Stimulated activated CD8-positive, alpha-beta memory T cell treated with anti-CD3 and anti-CD28 coated beads, Interleukin-4, amount 100 ng/mL, for 48 hours (primary cell): ENCODE measurements around the gene ITFG2.
"Not testable (repeated sequence)": the region's sequence is repeated elsewhere in the genome, so short reads cannot be mapped to it uniquely, and the experiment has no call there.

Experiments used
- DNase-seq: peaks from one replicate; pipeline ENCODE4 v3.0.0-alpha.2; 2020

The ITFG2 gene

GRCh38 chr12:2812290-2813213 lies at the start of gene ITFG2:
Gene ITFG2, plus strand, starts transcription at chr12:2812668. Its CDS starts 93 bp downstream, at chr12:2812761.
- peak; percentile 96 for DNase-seq

- no peak for DNase-seq
Observed at GRCh38 chr12:2764398-2764797, 48.1 kb upstream of the ITFG2 start.

GRCh38 chr12:2765052-2765451 lies 47.4 kb upstream of the ITFG2 start:
- no peak for DNase-seq

- DNase-seq, result no peak
Observed at GRCh38 chr12:2765608-2766007, 46.9 kb upstream of the ITFG2 start.

GRCh38 chr12:2768224-2768961 lies 44.1 kb upstream of the ITFG2 start:
- DNase-seq, result no peak

GRCh38 chr12:2769866-2770533 lies 42.5 kb upstream of the ITFG2 start:
- DNase-seq, result no peak

GRCh38 chr12:2770544-2770943 lies 41.9 kb upstream of the ITFG2 start:
- not testable (repeated sequence) for DNase-seq

GRCh38 chr12:2772370-2772769 lies 40.1 kb upstream of the ITFG2 start:
- DNase-seq, result no peak

- DNase-seq, result no peak
Observed at GRCh38 chr12:2773199-2773875, 39.1 kb upstream of the ITFG2 start.

- DNase-seq, result no peak
Observed at GRCh38 chr12:2775431-2775830, 37.0 kb upstream of the ITFG2 start.

GRCh38 chr12:2776129-2776806 lies 36.2 kb upstream of the ITFG2 start:
- no peak for DNase-seq

GRCh38 chr12:2779281-2779680 lies 33.2 kb upstream of the ITFG2 start:
- DNase-seq, result no peak

GRCh38 chr12:2783936-2784600 lies 28.4 kb upstream of the ITFG2 start:
- DNase-seq, result peak; percentile 69

- no peak for DNase-seq
Observed at GRCh38 chr12:2785017-2785416, 27.5 kb upstream of the ITFG2 start.

GRCh38 chr12:2791089-2791488 lies 21.4 kb upstream of the ITFG2 start:
- no peak for DNase-seq

- no peak for DNase-seq
Observed at GRCh38 chr12:2792671-2793500, 19.6 kb upstream of the ITFG2 start.

GRCh38 chr12:2793561-2793960 lies 18.9 kb upstream of the ITFG2 start:
- DNase-seq, result no peak

- peak; percentile 47 for DNase-seq
Observed at GRCh38 chr12:2794191-2794735, 18.2 kb upstream of the ITFG2 start.

GRCh38 chr12:2794736-2795289 lies 17.7 kb upstream of the ITFG2 start, which contains the start of gene FKBP4:
Gene FKBP4, plus strand, starts transcription at chr12:2794970. Its CDS starts 170 bp downstream, at chr12:2795140.
- peak; percentile 92 for DNase-seq
